ENCODE measurements around the gene PTPN14. TPM values are rescaled to one million over a fixed set of nuclear protein-coding genes. Genes with fewer than 3 reads are reported as not detected.

Gene PTPN14
- total RNA-seq, 2 donors from 2014 or later = 9.8 to 11.8 TPM

DNA sequence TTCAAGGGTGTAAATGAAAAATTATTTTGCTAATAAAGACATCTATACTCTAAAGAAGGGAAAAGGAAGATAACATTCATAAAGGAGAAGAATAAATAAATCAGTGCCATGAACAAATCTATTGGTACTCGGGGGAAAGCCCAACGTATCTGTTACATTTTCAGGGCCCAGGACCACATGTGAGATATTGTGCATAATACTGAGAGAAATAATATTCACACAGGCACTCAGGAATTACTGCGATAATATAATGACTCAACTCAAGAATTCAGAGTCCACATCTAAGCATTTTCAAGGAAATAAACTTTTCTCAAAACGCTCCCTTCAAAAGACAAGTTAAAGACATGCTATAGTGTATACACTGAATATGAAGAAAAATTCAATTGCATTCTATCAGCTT, 161.7 kb downstream of the PTPN14 start:
- Histone ChIP-seq H3K4me1 (no peaks in the 10 kb centered on the region), H3K27me3 (no peaks in the 10 kb centered on the region), H3K4me3 (no peak overlapping the region), H3K36me3 (no peaks in the 10 kb centered on the region), H3K9me3 (no peaks in the 10 kb centered on the region), H3K9ac (ENCODE audit: low read depth in 2 of 2, low read length in 2 of 2) (no peak overlapping the region), H3K27ac (no peak overlapping the region)
- intact Hi-C loops (cut with DNase I) = loop anchor here (5.0 kb wide), 1 partner anchor 198 kb away; no protein-coding TSS in a partner anchor
- no peak for DNase-seq
- TF ChIP-seq, protein P1, sequence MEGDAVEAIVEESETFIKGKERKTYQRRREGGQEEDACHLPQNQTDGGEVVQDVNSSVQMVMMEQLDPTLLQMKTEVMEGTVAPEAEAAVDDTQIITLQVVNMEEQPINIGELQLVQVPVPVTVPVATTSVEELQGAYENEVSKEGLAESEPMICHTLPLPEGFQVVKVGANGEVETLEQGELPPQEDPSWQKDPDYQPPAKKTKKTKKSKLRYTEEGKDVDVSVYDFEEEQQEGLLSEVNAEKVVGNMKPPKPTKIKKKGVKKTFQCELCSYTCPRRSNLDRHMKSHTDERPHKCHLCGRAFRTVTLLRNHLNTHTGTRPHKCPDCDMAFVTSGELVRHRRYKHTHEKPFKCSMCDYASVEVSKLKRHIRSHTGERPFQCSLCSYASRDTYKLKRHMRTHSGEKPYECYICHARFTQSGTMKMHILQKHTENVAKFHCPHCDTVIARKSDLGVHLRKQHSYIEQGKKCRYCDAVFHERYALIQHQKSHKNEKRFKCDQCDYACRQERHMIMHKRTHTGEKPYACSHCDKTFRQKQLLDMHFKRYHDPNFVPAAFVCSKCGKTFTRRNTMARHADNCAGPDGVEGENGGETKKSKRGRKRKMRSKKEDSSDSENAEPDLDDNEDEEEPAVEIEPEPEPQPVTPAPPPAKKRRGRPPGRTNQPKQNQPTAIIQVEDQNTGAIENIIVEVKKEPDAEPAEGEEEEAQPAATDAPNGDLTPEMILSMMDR (IDR thresholded peaks at IDR 0.05) = no peak

DNA sequence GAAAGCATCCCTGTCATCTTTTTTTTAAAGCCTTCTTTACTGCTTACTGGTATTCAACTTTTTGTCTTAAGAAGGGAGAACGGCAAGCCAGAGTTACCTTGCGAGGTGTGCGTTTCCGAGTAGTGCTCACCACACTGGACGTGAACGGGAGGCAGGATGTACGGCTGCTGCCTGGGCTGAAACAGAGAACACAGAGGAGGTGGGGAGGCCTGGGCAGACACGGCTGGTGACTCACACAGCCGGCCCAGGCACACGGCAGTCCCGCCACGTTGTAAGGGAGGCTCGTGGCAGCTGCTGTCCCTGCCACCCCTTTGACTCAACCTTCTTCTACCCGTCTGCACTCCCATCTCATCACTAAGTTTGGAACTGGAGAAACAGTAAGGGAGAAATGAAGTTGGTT, 164.7 kb downstream of the PTPN14 start:
- Histone ChIP-seq H3K4me1 (no peaks in the 10 kb centered on the region), H3K27me3 (no peaks in the 10 kb centered on the region), H3K27ac (no peak overlapping the region), H3K9me3 (no peaks in the 10 kb centered on the region), H3K4me3 (no peak overlapping the region), H3K36me3 (no peaks in the 10 kb centered on the region), H3K9ac (ENCODE audit: low read depth in 2 of 2, low read length in 2 of 2) (no peak overlapping the region)
- intact Hi-C loops (cut with DNase I) = loop anchor here (5.0 kb wide), 1 partner anchor 201 kb away; no protein-coding TSS in a partner anchor
- DNase-seq = no peak
- TF ChIP-seq, protein P1 (IDR thresholded peaks at IDR 0.05) = no peak

GRCh38 chr1:214386333-214386732, 165.1 kb downstream of the PTPN14 start:
- Histone ChIP-seq H3K27ac (no peak overlapping the region), H3K9ac (ENCODE audit: low read depth in 2 of 2, low read length in 2 of 2) (no peak overlapping the region), H3K27me3 (no peaks in the 10 kb centered on the region), H3K4me3 (no peak overlapping the region), H3K4me1 (no peaks in the 10 kb centered on the region), H3K36me3 (no peaks in the 10 kb centered on the region), H3K9me3 (no peaks in the 10 kb centered on the region)
- DNase-seq = no peak
- intact Hi-C loops (cut with DNase I) = loop anchor here (5.0 kb wide), 1 partner anchor 201 kb away; no protein-coding TSS in a partner anchor
- TF ChIP-seq, protein P1 (IDR thresholded peaks at IDR 0.05) = no peak

- Histone ChIP-seq H3K27ac (no peak overlapping the region), H3K4me1 (no peaks in the 10 kb centered on the region), H3K4me3 (no peak overlapping the region), H3K9ac (ENCODE audit: low read depth in 2 of 2, low read length in 2 of 2) (no peak overlapping the region), H3K9me3 (no peaks in the 10 kb centered on the region), H3K36me3 (no peaks in the 10 kb centered on the region), H3K27me3 (no peaks in the 10 kb centered on the region)
- intact Hi-C loops (cut with DNase I) = loop anchor here (5.0 kb wide), 1 partner anchor 202 kb away; no protein-coding TSS in a partner anchor
- no peak for DNase-seq
- TF ChIP-seq, protein P1 (IDR thresholded peaks at IDR 0.05) = no peak
These were observed 166.0 kb downstream of the PTPN14 start for GRCh38 chr1:214385428-214385827.

GRCh38 chr1:214384373-214385079, 166.9 kb downstream of the PTPN14 start:
- no peaks in the 10 kb centered on the region for H3K36me3 ChIP-seq
- TF ChIP-seq, protein P1 (IDR thresholded peaks at IDR 0.05) = no peak
- H3K9ac ChIP-seq (ENCODE audit: low read depth in 2 of 2, low read length in 2 of 2) = no peak overlapping the region
- H3K4me1 ChIP-seq = no peaks in the 10 kb centered on the region
- H3K9me3 ChIP-seq = no peaks in the 10 kb centered on the region
- no peaks in the 10 kb centered on the region for H3K27me3 ChIP-seq
- no peak for DNase-seq
- intact Hi-C loops (cut with DNase I) = loop anchor here (5.0 kb wide), 1 partner anchor 203 kb away; no protein-coding TSS in a partner anchor
- no peak overlapping the region for H3K27ac ChIP-seq
- H3K4me3 ChIP-seq = no peak overlapping the region
